HL-60 (cell line): ENCODE data around the gene LRRC7.

Experiments
- DNase-seq, 2 experiments: peaks; one replicate each; pipeline ENCODE4 v3.0.0-alpha.2; 2010 to 2020; ENCODE audit warnings: low read depth in 1 of 2, low spot score in 1 of 2
- H3K27ac ChIP-seq: fragments of 250-450 bp; sonication (Bioruptor Pico); replicated peaks from 2 replicates; pipeline ENCODE4 v1.5.1; 2020; ENCODE audit warnings: mild to moderate bottlenecking, moderate library complexity
- H3K27me3 ChIP-seq: fragments of 250-450 bp; sonication (Bioruptor Pico); 2 replicates; pipeline ENCODE4 v1.5.1; 2021; ENCODE audit warnings: mild to moderate bottlenecking, moderate library complexity; ENCODE audit not compliant: insufficient read depth, poor library complexity, severe bottlenecking
- H3K4me3 ChIP-seq: replicated peaks from 2 replicates; pipeline ENCODE4 v1.5.1; 2011; ENCODE audit warnings: mild to moderate bottlenecking, control low read depth, low read length; ENCODE audit not compliant: insufficient read depth
- GABPA ChIP-seq: IDR thresholded peaks from 2 replicates; pipeline ENCODE4 v1.6.1; 2012; ENCODE audit warnings: low read depth
- POLR2AphosphoS5 ChIP-seq: IDR thresholded peaks from 2 replicates; pipeline ENCODE4 v1.6.1; 2012; ENCODE audit warnings: low read depth
- SPI1 ChIP-seq: IDR thresholded peaks from 2 replicates; pipeline ENCODE4 v1.6.1; 2012; ENCODE audit warnings: low read depth, mild to moderate bottlenecking, borderline replicate concordance
- TF ChIP-seq, protein P1 (sequence below): IDR thresholded peaks from 2 replicates; pipeline ENCODE4 v1.6.1; 2012; ENCODE audit warnings: low read depth; ENCODE audit not compliant: insufficient replicate concordance
- TF ChIP-seq, protein P2 (sequence below): IDR thresholded peaks from one replicate; pipeline ENCODE4 v1.5.1; 2011; ENCODE audit warnings: low read length, control low read depth, inconsistent platforms; ENCODE audit not compliant: insufficient read depth

The LRRC7 gene

DNA sequence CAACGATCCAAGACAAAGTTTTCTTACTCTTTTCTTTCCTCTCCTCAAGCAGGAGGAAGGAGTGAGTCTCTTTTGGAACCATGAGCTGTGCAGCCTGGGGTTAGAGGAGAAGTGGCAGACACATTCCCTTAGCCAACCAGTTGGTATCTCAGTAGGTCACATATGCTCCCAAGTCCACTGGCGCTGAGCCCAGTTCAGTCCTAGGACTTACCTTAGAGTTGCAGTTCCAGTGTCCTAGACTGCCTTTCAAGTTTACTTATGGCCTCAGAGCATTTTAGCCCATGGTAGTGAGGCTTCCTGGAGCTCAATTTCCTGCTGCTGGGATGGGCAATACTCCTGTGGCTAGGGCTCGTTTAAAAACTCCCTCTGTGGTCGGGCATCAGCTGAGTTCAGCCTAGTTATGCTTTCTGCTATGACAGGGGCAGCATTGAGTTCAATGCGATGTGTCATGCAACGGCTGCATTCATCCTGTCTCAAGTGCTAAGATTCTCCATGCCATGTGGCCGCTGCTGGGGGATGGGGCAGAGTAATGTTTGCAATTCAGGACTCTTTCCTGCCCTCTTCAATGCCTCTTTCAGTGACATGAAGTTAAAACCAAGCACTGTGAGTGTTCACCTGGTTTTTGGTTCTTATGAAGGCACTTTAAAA lies 103.8 kb downstream of the LRRC7 start:
- Histone ChIP-seq H3K27me3 (no peaks in the 10 kb centered on the region), H3K4me3 (no peak overlapping the region), H3K27ac (no peak overlapping the region)
- DNase-seq = no peak
- TF ChIP-seq GABPA (no peak), SPI1 (no peak), POLR2AphosphoS5 (no peak)
- TF ChIP-seq, protein P1, sequence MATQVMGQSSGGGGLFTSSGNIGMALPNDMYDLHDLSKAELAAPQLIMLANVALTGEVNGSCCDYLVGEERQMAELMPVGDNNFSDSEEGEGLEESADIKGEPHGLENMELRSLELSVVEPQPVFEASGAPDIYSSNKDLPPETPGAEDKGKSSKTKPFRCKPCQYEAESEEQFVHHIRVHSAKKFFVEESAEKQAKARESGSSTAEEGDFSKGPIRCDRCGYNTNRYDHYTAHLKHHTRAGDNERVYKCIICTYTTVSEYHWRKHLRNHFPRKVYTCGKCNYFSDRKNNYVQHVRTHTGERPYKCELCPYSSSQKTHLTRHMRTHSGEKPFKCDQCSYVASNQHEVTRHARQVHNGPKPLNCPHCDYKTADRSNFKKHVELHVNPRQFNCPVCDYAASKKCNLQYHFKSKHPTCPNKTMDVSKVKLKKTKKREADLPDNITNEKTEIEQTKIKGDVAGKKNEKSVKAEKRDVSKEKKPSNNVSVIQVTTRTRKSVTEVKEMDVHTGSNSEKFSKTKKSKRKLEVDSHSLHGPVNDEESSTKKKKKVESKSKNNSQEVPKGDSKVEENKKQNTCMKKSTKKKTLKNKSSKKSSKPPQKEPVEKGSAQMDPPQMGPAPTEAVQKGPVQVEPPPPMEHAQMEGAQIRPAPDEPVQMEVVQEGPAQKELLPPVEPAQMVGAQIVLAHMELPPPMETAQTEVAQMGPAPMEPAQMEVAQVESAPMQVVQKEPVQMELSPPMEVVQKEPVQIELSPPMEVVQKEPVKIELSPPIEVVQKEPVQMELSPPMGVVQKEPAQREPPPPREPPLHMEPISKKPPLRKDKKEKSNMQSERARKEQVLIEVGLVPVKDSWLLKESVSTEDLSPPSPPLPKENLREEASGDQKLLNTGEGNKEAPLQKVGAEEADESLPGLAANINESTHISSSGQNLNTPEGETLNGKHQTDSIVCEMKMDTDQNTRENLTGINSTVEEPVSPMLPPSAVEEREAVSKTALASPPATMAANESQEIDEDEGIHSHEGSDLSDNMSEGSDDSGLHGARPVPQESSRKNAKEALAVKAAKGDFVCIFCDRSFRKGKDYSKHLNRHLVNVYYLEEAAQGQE = no peak
- TF ChIP-seq, protein P2, sequence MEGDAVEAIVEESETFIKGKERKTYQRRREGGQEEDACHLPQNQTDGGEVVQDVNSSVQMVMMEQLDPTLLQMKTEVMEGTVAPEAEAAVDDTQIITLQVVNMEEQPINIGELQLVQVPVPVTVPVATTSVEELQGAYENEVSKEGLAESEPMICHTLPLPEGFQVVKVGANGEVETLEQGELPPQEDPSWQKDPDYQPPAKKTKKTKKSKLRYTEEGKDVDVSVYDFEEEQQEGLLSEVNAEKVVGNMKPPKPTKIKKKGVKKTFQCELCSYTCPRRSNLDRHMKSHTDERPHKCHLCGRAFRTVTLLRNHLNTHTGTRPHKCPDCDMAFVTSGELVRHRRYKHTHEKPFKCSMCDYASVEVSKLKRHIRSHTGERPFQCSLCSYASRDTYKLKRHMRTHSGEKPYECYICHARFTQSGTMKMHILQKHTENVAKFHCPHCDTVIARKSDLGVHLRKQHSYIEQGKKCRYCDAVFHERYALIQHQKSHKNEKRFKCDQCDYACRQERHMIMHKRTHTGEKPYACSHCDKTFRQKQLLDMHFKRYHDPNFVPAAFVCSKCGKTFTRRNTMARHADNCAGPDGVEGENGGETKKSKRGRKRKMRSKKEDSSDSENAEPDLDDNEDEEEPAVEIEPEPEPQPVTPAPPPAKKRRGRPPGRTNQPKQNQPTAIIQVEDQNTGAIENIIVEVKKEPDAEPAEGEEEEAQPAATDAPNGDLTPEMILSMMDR = no peak

DNA sequence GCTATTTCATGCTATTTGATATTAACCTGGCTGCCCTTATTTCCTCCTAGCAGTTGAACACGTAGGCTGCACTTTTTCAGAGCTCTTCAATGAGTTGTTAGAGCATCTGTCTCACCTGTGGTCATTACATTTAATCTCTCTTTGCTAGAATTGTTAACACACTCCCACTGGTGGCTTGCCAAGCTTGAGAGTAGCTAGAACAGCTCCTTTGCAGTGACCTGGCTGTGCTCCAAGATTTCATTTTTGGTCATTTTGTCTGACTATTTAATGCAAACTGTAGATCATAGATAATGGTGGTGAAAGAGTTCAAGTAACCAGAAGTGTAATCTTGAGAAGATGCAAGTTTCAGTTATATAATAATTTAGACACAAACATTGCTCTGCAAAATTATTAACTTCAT lies 105.6 kb downstream of the LRRC7 start:
- Histone ChIP-seq H3K27me3 (no peaks in the 10 kb centered on the region), H3K4me3 (no peak overlapping the region), H3K27ac (no peak overlapping the region)
- no peak for TF ChIP-seq POLR2AphosphoS5
- no peak for DNase-seq

DNA sequence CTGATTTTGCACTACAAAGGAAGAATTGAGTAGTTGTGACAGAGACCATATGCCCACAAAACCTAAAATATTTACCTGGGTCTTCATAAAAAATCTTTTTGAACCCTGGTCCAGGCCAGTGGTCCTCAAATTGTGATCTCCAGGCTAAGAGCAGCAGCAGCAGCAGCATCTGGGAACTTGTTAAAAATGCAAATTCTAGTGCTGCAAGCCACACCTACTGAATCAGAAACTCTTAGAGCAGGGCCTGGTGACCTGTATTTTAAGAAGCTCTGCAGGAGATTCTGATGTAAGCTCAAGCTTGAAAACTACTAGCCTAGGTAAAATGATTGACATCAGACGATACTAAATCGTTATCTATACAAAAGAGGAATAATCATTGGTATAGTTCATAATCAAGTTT lies 112.2 kb downstream of the LRRC7 start:
- DNase-seq = no peak
- Histone ChIP-seq H3K4me3 (no peak overlapping the region), H3K27me3 (no peaks in the 10 kb centered on the region), H3K27ac (no peak overlapping the region)
- TF ChIP-seq, protein P1 = no peak
- TF ChIP-seq POLR2AphosphoS5 = no peak
- no peak for TF ChIP-seq GABPA
- TF ChIP-seq, protein P2 = no peak
- TF ChIP-seq SPI1 = no peak

DNA sequence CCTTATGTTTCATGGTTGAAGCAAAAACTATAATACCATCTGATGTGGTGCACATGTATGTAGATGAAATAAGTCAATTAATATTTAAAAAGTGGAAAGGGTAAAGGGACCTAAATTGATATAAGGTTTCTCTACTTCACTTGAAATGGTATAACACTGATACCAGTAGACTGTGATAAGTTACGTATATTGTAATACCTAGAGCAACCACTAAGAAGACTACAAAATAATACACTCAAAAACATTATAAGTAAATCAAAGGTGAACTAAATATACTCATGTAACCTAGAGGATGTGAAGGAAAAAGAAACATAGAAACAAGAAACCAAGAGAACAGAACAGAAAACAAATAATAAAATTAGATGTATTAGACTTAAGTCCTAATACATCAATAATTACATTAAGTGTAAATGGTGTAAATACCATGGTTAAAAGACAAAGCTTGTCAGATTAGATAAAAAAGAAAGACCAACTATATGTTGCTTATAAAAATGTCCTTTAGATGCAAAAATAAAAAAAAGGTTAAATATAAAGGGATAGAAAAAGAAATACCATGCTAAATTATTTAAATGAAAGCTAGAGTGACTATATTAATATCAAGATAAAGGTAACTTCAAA lies 118.8 kb downstream of the LRRC7 start:
- no peak for TF ChIP-seq POLR2AphosphoS5
- TF ChIP-seq, protein P2 = no peak
- no peak for TF ChIP-seq SPI1
- TF ChIP-seq, protein P1 = no peak
- TF ChIP-seq GABPA = no peak
- Histone ChIP-seq H3K4me3 (no peak overlapping the region), H3K27me3 (no peaks in the 10 kb centered on the region), H3K27ac (no peak overlapping the region)
- no peak for DNase-seq
